Bronchial epithelial cell (primary cell): ENCODE data around the gene PML. TPM values are rescaled to one million over a fixed set of nuclear protein-coding genes. Genes with fewer than 3 reads are reported as not detected.

ENCODE experiments used
- DNase-seq: peaks from one replicate; pipeline ENCODE4 v3.0.0-alpha.2; 2010; ENCODE audit warnings: low read depth
- FAIRE-seq: peaks from 2 replicates; lab custom pipeline; 2011; peaks lifted over from hg19 to GRCh38; lab: Jason Lieb, UNC
- H3K27me3 ChIP-seq: 2 replicates; pipeline ENCODE4 v1.5.1; 2011; ENCODE audit warnings: low read length; ENCODE audit not compliant: control insufficient read depth, insufficient read depth
- H3K36me3 ChIP-seq: 2 replicates; pipeline ENCODE4 v1.5.1; 2011; ENCODE audit warnings: low read length; ENCODE audit not compliant: control insufficient read depth, insufficient read depth
- H3K4me3 ChIP-seq: 2 replicates; pipeline ENCODE4 v1.5.1; 2011; ENCODE audit warnings: mild to moderate bottlenecking, low read depth, low read length, control low read depth
- CTCF ChIP-seq: IDR thresholded peaks from 2 replicates; pipeline ENCODE4 v1.5.1; 2011; ENCODE audit warnings: mild to moderate bottlenecking, moderate library complexity, low read length, control low read depth, inconsistent platforms; ENCODE audit not compliant: insufficient read depth, severe bottlenecking
- total RNA-seq: library from RNA; depleted of rRNA; stranded (reverse); fragments of >200 nt; gene quantifications from 2 replicates; pipeline ENCODE4 v1.2.1, GENCODE V29; 2014

The PML gene
- total RNA-seq, 1 donor from 2014 or later = 7.6 TPM

- TF ChIP-seq CTCF = no peak
- no peak for DNase-seq
- H3K4me3 ChIP-seq = no peak overlapping the region
- no peaks in the 10 kb centered on the region for H3K27me3 ChIP-seq
- H3K36me3 ChIP-seq = peaks cover 21% of the 10 kb centered on the region
- no peak for FAIRE-seq
Measured at GRCh38 chr15:74027688-74028087, 33.2 kb downstream of the PML start.

GRCh38 chr15:74028646-74029045, 34.1 kb downstream of the PML start:
- H3K4me3 ChIP-seq = no peak overlapping the region
- TF ChIP-seq CTCF = no peak
- DNase-seq (no peak), FAIRE-seq (no peak)
- H3K36me3 ChIP-seq = peaks cover 23% of the 10 kb centered on the region
- H3K27me3 ChIP-seq = no peaks in the 10 kb centered on the region

GRCh38 chr15:74032046-74032445, 37.5 kb downstream of the PML start:
- DNase-seq = no peak
- H3K36me3 ChIP-seq = peaks cover 23% of the 10 kb centered on the region

GRCh38 chr15:74032606-74033561, 38.4 kb downstream of the PML start:
- Histone ChIP-seq H3K4me3 (no peak overlapping the region), H3K27me3 (no peaks in the 10 kb centered on the region), H3K36me3 (peaks cover 23% of the 10 kb centered on the region)
- FAIRE-seq (no peak), DNase-seq (no peak)
- no peak for TF ChIP-seq CTCF

More at GRCh38 chr15:74032046-74032445, 37.5 kb downstream of the PML start:
- no peaks in the 10 kb centered on the region for H3K27me3 ChIP-seq
- H3K4me3 ChIP-seq = no peak overlapping the region
- TF ChIP-seq CTCF = no peak
- no peak for FAIRE-seq

- FAIRE-seq = no peak
- Histone ChIP-seq H3K36me3 (peaks cover 23% of the 10 kb centered on the region), H3K4me3 (no peak overlapping the region), H3K27me3 (no peaks in the 10 kb centered on the region)
- no peak for TF ChIP-seq CTCF
- no peak for DNase-seq
Measured at GRCh38 chr15:74034206-74034755, 39.8 kb downstream of the PML start.
